ENCODE measurements around the gene CNNM4.

CNNM4 gene

DNA sequence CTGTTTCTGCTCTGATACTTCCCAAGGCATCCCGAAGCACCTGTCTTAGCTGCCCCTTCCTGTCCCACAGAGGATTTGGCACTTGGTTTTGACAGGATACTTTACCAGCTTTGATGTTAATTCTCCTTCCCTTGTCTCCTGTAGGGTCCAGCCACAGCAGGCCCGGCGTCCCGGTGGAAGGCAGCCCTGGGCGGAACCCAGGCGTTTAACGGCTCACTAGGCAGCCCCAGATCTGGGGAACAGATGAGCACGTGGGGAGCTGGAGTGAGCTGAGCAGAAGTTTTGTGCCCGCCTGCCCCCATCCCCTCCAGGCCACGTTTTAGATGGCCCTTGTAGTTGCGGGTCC lies 71.7 kb downstream of the CNNM4 start:
- no peak for DNase-seq (ENCODE audit: low spot score)

GRCh38 chr2:96832754-96833507 lies 72.2 kb downstream of the CNNM4 start:
- DNase-seq (ENCODE audit: low spot score), result peak; percentile 96

GRCh38 chr2:96835830-96836229 lies 75.1 kb downstream of the CNNM4 start:
- no peak for DNase-seq (ENCODE audit: low spot score)

DNA sequence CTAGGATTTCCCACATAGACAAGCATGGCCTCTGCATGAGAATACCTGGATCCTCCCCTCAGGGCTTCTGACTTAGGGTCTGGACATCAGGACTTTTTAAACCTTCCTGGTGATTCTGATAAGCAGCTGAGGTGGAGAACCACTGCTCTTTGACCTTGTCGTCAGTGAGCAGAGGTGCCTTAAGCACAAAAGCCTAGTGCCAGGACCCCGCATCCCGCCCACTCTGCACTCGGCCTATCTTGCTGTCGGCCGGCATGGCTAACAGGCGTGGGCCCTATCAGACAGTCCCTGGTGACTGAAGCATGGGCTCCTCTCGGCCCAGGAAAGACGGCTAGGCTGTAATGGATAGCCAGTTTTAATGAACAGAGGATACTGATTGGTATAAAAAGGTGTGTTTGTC lies 76.9 kb downstream of the CNNM4 start:
- DNase-seq (ENCODE audit: low spot score), result no peak

DNA sequence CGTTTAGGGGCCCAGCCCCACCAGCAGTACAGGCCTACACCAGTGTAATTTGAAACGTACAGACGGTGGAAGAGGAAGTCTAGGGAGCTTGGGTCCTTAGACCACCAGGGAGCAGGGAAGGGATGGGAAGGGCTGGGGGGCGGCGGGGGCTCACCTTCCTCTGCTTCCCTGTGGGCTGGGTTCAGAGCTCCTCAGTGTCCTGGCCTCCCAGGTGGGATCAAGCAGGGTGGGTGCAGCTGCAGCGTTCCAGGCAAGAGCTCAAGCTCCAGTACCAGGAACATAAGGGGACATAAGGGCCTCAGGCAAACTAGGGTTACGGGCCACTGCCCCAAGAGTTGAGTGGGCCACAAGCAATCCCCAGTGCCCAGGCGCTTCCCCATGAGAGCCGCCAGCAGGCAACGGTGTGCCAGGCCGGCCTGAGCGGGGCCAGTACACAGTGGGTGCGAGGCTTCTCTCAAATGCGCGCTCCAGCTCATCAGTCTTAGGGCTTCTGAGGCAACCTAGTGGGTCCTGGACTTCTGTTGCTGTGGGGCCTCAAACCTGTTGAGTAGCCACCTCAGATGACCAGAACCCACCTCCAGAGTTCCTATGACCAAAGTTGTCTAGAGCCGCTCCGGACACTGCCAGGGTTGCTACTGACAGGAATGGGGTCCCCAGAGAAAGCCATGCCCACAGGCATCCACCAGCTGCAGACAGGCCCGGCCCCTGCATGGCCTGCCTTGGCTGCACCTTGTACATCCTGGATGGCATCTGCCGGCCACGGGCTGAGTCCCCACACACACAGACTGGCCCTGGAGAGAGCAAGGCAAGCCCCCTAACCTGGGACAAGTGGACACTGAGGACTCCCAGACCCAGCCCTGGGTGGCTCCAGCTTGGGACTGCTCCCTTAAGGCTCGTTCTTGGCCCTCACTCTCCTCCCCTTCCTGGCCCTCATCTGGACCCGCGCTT lies 77.9 kb downstream of the CNNM4 start:
- no peak for DNase-seq (ENCODE audit: low spot score)

DNA sequence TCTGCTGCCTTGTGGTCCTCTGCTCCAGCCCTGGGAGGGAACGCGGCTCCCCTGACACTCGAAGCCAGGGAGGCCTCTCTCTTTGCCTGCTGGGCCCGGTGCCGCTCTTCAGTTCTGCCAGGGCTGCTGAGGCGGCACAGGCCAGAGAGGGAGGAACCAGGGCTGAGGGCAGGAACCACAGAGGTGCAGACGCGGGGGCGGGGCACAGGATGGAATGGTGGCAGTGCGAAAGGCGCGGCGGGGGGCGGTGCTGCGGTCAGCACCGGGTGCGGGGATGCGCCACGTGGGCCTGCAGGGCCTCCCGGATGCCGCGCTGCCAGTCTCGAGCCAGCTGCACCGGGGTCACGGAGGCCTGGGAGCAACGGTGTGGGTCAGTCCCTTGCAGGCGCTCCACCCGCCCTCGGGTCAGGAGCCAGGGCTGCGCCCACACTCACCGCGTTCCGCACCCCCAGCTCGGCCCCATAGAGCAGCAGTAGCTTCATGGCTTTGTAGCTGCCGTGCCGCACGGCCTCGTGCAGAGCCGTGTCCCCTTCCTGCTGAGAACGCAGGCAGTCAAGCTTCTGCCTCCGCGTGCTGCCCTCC lies 78.7 kb downstream of the CNNM4 start:
- peak; percentile 91 for DNase-seq (ENCODE audit: low spot score)

DNA sequence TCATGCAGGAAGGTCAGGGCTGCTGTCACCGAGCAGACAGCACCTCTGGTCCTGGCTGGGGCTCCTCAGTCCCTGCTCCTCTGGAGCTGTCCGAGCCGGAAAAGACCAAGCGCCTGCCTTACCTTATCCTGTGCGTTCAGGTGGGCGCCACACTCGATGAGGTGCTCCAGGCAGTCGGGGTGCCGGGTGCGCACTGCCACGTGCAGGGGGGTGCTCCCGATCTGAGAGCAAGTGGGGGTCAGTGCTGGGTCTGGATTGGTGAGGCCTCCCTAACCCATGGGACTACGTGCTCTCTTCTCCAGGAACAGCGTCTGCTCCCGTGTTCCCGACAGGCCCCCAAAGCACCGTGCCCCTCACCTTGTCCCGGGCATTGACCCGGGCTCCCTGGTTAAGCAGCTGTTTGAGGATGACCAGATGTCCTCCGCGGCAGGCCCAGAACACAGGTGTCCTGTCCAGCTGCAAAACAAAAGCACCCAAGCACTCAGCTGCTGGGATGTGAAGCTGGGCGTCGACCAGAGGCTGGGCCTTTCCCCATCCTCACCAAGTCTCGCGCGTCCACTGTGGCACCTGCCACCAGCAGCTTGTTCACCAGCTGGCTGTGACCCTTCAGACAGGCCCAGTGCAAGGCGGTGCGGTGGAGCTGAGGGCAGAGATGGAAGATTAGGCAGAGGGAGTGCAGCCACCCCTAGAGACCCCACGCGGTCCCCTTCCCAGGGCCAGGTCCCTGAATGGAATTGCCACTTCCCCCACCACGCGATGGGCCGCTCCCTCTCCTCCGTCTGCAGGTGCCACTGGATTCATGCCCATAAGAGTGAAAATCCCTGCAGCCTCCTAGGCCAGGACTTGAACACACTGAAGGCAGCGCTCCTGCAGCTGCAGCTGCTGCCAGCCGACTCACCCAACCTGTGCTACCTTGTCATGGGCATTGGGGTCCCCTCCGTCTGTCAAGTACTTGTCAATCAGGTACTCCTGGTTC lies 79.5 kb downstream of the CNNM4 start:
- DNase-seq (ENCODE audit: low spot score), result no peak

- no peak for DNase-seq (ENCODE audit: low spot score)
Measured at GRCh38 chr2:96841701-96842495, 81.2 kb downstream of the CNNM4 start.

- DNase-seq (ENCODE audit: low spot score), result no peak
Measured at GRCh38 chr2:96842600-96842999, 81.9 kb downstream of the CNNM4 start.

DNA sequence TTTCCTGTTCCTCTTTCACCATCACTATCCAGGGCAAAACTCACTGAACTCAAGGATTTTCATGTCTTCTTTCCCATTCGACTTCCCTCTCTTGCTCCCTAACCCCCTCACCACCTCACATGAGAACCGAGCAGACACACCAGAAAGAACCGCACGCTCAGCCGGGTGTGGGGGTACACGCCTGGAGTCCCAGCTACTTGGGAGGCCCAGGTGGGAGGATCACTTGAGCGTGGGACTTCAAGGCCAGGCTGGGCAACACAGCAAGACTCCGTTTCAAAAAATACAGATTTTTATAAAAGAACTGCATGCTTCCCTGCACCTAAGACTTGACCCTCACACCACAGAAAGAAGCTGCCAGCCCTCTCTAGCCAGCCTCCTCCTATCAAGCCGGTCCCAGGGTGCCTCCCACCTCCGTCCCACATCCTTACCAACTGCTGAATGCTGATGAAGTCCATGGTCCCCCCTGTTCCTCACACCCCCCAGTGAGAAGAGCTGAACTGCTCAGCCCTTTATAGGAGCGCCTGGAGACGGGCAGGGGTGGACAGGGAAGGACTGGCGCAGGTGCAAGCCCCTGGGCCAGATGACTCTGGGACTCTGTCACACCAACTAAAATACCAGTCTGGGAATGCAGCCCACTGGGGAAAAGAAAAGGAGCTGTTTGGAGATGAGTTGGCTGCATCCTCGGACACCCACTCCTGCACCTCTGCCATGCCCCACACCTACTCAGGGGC lies 83.0 kb downstream of the CNNM4 start, which contains the start of gene ANKRD23:
TSS of gene ANKRD23 (minus strand) at position 484 of the 731 bp plus-strand sequence. CDS start at position 455, 29 bp downstream.
- DNase-seq (ENCODE audit: low spot score), result no peak

- DNase-seq (ENCODE audit: low spot score), result no peak
Measured at GRCh38 chr2:96844405-96844808, 83.7 kb downstream of the CNNM4 start.

GRCh38 chr2:96846825-96847224 lies 86.1 kb downstream of the CNNM4 start:
- no peak for DNase-seq (ENCODE audit: low spot score)

GRCh38 chr2:96847586-96847985 lies 86.9 kb downstream of the CNNM4 start:
- no peak for DNase-seq (ENCODE audit: low spot score)

DNA sequence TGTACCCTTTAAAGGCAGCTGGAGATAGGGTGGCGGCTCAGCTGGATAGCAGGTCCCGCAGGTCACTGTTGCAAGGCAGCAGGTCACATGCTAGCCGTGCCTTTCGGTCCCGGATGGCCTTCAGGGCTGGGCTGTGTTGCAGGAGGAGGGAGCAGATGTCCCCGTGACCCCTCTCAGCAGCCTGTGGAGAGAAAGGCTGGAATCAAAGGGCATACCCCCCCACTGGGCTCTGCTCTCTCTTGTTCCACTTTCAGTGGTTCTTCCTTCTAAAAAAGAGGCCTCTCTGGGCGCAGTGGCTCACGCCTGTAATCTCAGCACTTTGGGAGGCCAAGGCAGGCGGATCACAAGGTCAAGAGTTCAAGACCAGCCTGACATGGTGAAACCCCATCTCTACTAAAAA lies 87.6 kb downstream of the CNNM4 start:
- no peak for DNase-seq (ENCODE audit: low spot score)

DNA sequence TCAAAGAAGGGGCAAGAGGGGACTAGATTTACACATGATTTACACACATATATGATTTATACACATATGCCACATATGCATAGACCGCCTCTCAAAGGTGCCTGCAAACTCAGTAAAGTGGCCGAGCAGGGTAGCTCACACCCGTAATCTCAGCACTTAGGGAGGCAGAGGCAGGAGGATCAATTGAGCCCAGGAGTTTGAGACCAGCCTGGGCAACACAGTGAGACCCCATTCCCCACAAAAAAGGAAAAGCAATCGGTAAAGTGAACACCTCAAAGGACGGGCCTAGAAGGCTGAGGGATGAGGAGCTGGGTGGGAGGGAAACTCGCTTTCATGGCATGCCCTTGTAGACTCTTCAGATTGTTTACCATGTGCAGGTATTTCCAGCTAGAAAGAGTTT lies 92.0 kb downstream of the CNNM4 start:
- DNase-seq (ENCODE audit: low spot score), result no peak

DNA sequence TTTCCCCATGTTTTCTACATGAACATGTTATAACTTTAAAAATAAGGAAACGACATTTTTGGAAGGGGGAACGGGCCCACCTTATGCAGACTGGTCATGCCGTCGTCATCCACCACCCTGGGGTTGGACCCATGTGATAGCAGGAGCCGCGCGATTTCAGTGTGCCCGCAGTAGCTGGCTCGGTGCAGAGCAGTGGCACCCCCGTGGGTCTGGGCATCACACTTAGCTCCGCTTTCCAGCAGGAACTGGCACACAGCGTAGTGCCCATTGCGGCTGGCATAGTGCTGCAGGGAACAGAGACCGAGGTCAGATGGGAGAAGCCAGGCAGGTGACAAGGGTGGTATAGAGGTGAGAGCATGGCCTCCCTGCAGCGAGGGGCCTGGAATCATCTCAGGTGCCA lies 92.6 kb downstream of the CNNM4 start:
- DNase-seq (ENCODE audit: low spot score), result no peak

DNA sequence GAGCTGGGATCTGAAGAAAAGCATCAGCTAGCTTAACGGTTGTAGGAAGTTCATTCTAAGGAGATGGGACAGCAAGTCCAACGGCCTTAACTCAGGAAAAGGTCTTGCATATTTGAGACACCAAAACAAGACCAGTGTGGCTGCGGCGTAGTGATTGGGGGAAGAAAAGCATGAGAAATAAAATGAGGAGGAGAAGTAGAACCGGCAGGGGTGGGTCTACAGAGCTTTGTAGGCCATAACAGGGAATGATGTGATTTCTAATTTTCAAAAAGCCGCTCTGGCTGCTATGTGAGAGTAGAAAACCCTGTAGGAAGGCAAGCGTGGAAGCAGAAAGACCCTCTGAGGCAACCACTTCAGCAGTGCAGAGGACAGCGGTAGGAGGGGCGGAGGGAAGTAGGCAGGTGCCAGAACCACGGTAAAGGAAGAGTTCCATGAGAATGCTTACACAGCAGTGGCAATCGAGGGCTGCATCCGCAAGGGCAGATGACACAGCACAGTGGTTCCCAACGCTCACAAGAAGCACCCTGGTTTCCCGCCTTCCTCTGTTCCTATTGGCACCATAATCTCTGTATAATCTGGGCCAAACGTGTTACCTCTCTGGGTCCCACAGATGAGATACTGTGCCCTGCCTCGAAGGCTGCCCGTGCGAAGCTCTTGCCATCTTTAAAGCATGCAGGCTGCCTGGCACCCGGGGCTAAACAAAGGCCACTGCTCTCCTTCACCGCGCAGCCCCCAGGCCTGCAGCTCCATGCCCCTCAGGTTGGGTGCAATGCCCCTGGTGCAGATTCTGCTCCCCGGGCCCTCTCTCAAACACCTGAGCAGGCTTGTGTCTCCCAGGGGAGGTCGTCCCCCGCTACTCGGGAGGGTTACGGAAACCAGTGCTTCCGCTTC lies 96.3 kb downstream of the CNNM4 start:
- DNase-seq (ENCODE audit: low spot score), result peak; percentile 52

DNA sequence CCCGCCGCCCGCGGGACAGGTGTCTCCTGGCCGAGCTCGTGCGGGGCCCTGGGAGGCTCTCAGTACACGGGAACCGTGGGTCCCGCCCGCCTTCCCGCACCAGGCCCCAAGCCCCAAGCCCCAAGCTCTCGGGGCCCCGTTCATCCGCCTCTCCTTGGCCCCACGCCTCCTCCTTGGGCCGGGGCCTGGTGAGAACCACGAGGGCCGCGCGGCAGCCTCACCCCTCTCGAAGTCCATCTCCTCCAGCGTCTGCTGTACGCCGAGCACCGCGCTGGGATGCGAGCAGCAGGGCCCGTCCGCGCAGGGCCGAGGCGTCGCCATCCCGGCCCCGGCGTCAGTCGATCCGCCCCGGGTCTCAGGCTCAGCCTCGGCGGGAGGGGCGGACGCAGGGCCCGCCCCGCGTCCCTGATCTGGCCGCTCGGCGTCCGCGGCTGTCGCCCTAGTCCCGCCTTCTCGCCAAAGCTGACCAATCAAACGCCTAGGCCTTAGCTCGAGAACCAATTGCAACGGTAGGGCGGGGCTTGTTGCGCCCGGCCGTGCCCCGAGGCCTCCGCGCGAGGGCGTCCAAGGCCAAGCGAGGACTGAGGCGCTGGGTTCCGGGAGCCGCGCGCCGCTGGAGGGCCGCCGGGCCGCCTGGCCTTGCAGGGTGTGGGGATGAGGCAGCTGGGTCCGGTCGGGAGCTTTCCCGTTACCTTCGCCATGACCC lies 97.1 kb downstream of the CNNM4 start, which contains the start of gene ANKRD39:
TSS of gene ANKRD39 (minus strand) at position 350 of the 706 bp plus-strand sequence. CDS start at position 321, 29 bp downstream.
- DNase-seq (ENCODE audit: low spot score), result peak; percentile 98

Measured in SW480 (cell line).